SK-N-MC (cell line): ENCODE measurements around the gene GJB6.

Source experiments
- DNase-seq: peaks from one replicate; pipeline ENCODE4 v3.0.0-alpha.2; 2011; ENCODE audit warnings: low read depth, low spot score
- H3K27ac ChIP-seq: fragments of 200-600 bp; sonication (generic); 2 replicates; pipeline ENCODE4 v1.5.1; 2016; ENCODE audit warnings: mixed run types
- H3K36me3 ChIP-seq: fragments of 200-600 bp; sonication (generic); 2 replicates; pipeline ENCODE4 v1.6.1; 2017; ENCODE audit warnings: antibody characterized with exemption, low read length, mixed read lengths; ENCODE audit not compliant: insufficient read depth
- H3K4me3 ChIP-seq: fragments of 200-600 bp; sonication (generic); 2 replicates; pipeline ENCODE4 v1.5.1; 2016
- H3K9ac ChIP-seq: fragments of 200-600 bp; sonication (generic); 2 replicates; pipeline ENCODE4 v1.8.0; 2017; ENCODE audit warnings: mixed run types, mixed read lengths; ENCODE audit not compliant: insufficient read length
- H3K9me3 ChIP-seq: fragments of 200-600 bp; sonication (generic); 2 replicates; pipeline ENCODE4 v1.6.1; 2017; ENCODE audit warnings: low read depth, mild to moderate bottlenecking, antibody characterized with exemption, low read length, moderate library complexity, mixed read lengths
- EZH2 ChIP-seq: fragments of 200-600 bp; sonication (generic); IDR thresholded peaks from one replicate; pipeline ENCODE4 v1.6.1; 2017; ENCODE audit warnings: antibody characterized with exemption
- FOXP2 ChIP-seq: optimal IDR thresholded peaks from 2 replicates; pipeline ENCODE3; 2011; ENCODE audit warnings: mild to moderate bottlenecking, moderate library complexity; ENCODE audit not compliant: insufficient read depth; ENCODE audit errors: extremely low read length, control extremely low read depth
- POLR2AphosphoS5 ChIP-seq: IDR thresholded peaks from 2 replicates; pipeline ENCODE4 v1.6.1; 2012; ENCODE audit warnings: mild to moderate bottlenecking, low read depth, low read length, borderline replicate concordance

The GJB6 gene

GRCh38 chr13:20173116-20173746, 58.9 kb downstream of the GJB6 start:
- no peak for TF ChIP-seq FOXP2
- TF ChIP-seq POLR2AphosphoS5 = no peak
- no peak for TF ChIP-seq EZH2
- H3K27ac ChIP-seq = no peak overlapping the region
- H3K4me3 ChIP-seq = no peak overlapping the region
- no peak for DNase-seq
- no peaks in the 10 kb centered on the region for H3K9me3 ChIP-seq
- H3K36me3 ChIP-seq = no peaks in the 10 kb centered on the region
- no peak overlapping the region for H3K9ac ChIP-seq
